HG03060 (cell line): ENCODE results near the gene CACNA1E.

Experiments
- ATAC-seq: cut with Tn5 transposase; IDR thresholded peaks from one replicate; pipeline ENCODE4 v1.9.1; 2021; ENCODE audit warnings: low read depth, moderate number of reproducible peaks; ENCODE audit not compliant: unreplicated experiment

The CACNA1E gene

DNA sequence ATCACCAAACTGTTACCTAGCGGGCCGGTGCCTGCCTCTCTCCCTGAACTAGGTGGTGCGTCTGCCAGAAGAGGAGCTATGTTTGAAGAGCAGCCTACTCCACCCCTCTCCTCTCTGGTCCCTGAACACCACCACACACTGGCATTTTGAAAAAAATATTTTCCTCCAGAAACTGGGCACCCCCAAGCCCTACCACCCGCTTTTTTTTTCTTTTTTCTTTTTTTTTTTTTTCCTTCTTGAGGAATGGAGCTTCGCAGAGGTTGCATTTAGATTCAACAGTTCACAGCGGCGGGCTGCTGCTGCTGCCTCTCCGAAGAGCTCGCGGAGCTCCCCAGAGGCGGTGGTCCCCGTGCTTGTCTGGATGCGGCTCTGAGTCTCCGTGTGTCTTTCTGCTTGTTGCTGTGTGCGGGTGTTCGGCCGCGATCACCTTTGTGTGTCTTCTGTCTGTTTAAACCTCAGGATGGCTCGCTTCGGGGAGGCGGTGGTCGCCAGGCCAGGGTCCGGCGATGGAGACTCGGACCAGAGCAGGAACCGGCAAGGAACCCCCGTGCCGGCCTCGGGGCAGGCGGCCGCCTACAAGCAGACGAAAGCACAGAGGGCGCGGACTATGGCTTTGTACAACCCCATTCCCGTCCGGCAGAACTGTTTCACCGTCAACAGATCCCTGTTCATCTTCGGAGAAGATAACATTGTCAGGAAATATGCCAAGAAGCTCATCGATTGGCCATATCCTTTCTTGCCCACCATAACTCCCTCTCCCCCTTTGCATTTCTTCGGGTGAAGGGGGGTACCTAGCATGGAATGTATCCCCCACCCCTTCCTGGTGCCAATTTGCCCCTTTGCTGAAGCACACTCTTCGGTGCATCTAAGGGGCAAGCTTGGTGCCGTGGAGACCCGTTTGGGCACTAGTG is at the start of gene CACNA1E:
CACNA1E (plus strand) TSS at position 233 of the 911 bp plus-strand sequence; CDS start at position 461, 228 bp downstream.
- no peak for ATAC-seq

DNA sequence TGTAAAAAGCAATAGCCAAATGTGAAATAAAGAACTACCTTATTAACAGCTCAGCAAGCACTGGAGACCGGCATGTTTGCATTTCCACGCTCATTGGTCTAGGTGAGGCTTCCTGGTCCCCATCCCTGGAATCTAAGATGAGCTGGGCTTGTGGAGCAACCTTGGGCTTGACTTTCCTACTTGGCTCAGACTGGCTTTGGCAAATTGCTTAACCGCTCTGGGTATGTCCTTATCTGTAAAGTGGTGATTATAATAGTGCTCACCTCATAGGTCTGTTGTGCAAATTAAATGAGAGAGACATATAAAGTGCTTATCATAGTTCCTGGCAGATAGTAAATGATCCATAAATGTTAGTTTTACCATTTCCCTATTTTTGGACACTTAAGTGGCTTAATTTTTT is 49.4 kb upstream of the CACNA1E start:
- no peak for ATAC-seq

DNA sequence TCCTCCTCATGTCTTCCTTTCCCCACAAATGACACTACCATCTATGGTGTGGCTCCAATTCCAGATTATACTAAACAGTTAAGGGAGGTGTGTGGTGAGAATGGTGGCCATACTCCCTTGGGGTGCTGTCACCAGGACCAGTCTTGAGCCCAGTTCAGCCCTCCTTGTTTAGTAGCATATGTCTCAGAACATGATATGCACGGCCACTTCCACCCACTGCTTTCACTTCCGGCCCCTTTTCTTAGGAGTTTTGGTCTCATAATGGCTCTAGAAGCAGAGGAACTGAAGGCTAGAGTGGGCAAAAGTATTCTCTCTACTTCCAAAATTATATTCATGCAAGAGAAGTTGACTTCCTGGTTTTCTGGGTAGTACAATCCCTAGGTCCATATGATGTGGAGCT is 45.3 kb upstream of the CACNA1E start:
- no peak for ATAC-seq

DNA sequence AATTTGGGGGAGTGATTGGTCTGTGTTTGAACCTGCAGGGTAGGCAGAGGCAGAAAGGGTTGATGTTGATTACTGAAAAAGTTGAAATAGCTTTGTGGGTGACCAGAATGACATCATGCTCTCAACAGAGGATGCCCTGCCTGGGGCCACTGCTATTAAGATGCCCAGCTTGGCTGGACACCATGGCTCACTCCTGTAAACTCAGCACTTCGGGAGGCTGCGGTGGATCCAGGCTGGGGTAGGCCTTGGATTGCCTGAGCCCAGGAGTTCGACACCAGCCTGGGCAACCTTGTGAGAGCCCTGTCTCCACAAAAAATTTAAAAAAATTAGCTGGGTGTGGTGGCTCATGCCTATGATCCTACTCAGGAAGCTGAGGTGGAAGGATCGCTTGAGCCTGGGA is 42.8 kb upstream of the CACNA1E start:
- ATAC-seq: no peak

DNA sequence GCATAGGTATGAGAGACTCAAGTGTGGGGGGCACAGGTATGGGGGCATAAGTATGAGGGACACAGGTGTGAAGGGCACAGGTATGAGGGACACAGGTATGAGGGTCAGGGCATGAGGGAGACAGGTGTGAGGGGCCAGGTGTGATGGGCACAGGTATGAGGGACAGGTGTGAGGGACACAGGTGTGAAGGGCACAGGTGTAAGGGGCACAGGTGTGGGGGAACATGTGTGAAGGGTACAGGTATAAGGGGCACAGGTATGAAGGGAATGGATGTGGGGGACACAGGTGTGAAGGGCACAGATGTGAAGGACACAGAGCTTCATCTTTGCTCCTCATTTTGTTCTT is 41.2 kb upstream of the CACNA1E start:
- ATAC-seq: no peak

DNA sequence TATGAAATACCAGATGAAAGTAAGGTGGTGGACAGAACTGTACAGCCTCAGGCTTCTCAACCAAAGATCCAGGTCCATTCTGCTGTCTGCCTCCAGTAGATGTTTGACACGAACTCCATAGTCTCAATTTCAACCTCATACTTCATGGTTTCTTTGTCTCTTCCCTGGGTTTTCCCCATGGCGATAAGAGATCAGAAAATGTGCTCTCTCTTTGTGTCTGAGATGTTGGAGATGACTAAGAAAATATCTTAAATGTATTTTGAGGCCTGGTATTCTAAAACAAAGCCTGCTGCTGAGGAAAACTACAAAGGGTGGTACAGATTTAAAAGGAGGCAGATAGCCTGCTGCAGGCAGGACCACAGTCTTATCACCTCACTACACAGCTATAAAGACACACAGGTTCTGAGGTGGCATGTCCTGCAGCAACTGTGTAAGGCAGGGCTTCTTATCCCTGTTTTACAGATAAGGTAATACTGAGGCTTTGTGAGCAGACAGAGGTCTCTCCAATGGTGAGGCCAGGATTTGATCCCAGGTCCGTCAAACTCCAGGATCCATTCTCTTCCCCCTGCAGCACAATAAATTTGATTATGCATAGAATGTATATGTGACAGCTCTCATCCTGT is 40.0 kb upstream of the CACNA1E start:
- no peak for ATAC-seq

DNA sequence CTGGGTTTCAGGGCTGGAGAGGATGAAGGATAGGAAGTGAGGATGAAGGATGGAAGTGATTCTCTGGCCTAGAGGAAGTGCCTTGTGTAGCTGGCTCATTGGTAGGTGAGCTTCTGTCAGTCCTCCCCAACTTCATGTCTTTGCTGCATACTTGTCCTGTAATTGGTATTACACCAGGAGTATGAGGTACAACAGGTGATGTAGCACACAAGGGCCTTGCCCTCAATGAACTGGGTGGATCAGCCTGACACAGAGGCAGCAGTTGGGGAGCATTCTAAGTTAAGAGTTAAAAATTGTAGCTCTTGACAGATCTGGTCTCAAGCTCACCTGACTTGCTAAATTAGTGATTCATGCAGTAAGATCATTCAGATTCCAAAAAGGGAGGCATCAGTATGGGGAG is 37.9 kb upstream of the CACNA1E start:
- ATAC-seq: no peak

DNA sequence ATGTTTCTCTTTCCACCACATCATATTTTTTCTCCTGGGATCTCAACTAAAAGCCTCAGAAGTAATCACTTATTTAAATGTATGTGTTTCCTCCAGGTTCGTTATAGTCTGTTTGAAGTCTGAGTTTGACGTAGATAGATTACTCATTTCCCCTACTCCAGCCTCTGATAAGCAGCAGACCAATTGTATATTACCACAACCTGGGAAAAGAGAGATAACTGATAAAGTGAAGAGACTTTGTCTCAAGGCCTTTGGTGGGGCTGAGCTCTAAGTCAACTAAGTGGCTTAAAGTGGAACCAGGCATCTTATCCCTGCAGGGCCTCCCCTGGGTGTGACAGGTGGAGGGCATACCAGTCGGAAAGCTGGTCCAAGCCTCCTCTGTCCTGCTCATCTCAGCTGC is 34.9 kb upstream of the CACNA1E start:
- ATAC-seq: no peak

DNA sequence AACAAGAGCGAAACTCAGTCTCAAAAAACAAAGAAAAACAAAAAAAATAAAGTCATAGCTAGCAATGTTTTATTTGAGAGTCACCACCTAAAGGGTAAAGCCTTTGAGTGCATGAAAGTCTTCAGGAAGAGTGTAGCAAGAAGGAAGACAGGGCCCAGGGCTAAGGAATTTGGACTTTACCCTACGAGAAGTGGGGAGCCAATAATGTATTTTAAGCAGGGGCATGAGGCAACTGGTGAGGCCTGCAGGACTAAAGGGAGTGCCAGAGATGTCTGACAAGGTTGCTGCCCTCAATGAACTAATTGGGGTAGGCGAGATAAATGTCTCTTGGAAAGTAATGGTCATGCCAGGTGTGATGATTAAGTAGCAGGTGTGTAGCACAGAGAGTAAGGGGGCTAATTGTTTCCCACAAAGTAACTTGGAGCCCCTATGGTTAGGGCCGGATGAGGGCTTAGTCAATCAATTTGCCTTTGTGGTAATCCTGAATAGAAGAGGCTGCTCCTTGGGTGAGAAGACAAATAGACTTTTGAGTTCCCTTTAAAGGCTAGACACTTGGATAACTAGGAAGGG is 31.6 kb upstream of the CACNA1E start:
- no peak for ATAC-seq

DNA sequence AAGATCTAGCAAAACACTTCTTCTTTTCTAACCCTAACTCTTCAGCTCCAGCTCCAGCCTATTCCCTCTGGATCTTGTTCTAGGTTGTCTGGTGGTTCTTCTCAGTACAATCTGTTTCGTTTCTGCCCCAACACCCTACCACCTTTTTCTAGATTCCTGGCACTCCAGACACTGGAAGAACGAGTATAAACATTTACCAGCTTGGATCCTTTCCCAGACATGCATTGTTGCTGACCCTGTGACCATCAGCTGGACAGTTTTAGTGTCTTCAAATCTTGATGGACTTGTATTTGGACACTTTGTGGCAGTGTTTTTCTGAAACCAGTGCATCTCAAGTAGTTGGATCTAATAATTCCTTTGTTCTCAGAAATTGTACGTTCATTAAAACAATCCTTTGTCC is 30.6 kb upstream of the CACNA1E start:
- ATAC-seq: no peak

DNA sequence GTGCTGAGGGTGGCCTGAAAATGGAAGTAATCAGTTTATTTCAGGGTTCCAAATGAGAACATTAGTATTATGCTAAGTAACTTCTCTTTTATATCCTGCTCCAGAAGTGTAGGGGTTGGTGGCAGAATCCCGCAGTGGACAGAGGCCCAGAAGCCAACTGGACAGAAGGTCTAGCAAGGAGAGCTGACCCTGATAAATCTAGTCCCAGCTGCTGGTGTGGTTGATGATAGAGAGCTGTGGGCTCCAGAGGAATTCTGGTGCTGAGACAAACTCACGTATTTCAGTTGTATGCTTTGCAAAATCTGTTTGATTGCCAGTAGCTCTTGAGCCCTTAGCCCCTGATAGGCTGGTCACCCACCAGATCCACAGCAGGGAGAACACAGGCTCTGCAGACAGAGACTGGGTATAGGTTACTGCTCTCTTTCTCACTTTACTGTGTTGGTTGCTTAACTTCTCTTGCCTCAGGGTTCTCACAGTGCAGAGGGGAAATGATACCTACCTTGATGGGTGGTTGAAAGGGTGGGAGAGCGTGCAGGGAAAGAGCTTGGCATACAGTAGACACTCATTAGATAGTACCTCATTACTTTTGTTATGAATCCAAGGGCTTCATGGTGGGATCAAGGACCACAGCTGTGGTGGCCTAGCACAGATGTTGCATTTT is 29.6 kb upstream of the CACNA1E start:
- no peak for ATAC-seq

DNA sequence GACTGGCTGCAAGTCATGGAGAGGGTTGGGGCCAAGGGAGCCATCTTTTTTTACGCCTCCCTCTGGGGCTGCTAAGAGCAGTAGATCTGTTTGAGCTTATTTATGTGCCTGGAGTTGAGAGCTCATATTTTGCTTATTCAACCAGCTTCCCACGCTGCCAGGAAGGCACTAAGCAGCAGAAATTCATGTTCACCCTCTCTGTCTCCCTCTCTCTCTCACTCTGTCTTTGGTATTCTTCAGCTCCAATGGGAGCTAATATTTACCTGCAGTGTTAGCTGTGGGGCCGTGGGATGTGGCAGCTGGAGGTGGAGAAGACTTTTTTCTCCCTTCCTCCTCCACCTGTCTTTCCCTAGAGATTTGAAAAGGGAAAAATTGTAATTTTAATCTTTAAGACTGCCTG is 26.8 kb upstream of the CACNA1E start:
- ATAC-seq: no peak

DNA sequence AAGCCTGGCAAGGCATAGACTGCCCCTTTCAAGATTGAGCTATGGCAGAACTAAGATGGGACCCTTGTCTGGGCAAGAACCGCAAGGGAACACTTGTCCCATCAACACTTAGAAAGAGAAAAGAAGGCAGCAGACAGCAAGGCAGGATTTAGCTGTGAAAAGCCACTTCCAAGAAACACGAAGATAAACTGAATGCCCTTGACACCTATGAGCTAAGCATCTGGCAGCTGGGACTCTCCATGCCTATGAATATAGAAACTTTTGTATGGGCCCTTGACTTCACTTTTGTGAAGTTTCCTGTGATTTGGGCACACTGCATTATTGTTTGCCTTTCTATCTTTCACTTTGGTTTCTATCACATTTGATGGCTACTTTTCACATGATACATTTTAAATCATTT is 24.9 kb upstream of the CACNA1E start:
- ATAC-seq: no peak

DNA sequence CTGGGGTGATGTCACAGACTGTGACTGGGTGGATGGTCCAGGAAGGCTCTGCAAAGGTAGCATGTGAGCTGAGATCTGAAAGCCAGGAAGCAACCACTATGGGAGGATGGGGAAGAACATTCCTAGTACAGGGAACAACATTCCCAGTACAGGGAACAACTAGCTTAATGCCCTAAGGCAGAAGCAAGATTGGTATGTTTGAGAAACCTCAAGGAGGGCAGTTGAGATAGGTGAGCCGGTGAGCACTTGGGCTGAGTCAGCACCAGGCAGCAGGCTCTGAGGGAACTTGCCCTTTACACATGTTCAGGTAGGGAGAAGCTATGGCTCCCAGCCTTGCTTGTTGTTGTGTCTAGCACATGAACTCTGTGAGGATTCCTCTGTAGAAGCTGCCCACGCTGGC is 24.2 kb upstream of the CACNA1E start:
- no peak for ATAC-seq

DNA sequence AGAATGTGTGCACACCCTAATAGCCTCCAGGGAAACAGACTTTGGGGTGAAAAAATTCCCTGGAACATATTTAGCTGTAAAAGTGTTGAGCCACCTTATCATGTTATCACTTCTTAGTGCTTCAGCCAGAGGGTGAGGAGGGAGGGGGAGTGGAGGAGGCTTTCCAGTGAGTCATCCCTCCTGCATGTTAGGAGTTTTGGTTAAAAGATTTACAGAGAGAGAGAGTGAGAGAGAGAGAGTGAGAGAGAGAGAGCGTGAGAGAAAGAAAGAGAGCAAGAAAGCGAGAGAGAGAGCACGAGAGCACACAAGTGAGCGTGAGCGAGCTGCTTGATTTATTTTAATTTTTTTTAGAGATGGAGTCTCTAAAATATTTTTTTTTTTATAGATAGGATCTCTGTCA is 13.5 kb upstream of the CACNA1E start:
- ATAC-seq: no peak

DNA sequence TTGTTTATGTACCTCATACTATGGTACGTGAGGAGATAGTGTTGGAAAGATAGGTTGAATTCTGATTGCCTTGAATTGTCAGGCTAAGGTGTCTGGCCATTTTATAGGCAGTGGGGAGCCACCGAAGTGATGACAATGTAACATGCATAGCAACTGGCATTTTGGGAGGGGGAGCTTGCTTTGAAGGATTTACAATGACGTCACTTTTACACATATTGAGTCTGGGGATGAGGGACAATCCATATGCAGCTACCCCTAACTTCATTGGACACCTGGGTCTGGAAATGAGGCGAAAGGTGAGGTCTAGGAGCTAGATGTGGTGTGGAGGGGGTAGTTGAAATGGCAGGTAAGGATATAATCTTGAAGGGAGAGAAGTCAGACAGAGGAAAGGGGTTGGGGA is 7.7 kb upstream of the CACNA1E start:
- ATAC-seq: no peak

DNA sequence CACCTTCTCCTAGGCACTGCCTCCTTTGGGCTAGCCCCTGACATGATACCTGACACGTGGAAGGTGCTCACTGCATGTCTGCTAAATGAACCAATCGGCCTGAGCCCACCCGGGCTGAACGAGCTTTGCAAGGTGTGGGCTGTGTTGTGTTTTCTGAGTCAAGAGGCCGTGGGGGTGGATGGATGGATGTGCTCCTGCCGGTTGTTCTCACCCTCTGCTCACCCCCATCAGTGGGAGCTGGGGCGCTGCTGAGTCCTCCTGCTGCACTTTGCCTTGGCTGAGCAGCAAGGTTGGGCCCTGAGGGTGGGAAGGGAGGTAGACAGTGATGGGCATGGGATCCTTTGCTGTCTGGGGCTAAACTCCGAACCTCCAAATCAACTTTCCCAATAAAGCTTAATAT is 6.7 kb upstream of the CACNA1E start:
- ATAC-seq: no peak

DNA sequence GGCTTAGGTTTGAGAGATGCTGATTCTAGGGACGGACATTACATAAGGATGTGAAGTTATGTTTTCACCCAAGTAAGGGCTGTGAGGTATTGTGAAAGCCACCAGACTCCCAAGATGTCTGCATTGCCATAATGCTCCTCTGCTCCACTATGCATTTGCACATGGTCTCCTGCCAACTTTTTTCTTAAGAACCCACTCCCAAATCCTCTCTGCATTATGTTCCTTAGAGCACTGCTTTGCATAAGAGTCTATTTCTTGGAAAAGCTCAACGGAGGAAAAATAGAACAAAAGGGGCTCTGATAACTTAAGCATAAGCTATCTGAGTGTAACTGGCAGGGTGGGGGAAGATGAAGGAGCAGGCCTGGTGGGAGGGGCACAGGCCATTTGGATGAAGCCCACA is 5.0 kb upstream of the CACNA1E start:
- no peak for ATAC-seq

DNA sequence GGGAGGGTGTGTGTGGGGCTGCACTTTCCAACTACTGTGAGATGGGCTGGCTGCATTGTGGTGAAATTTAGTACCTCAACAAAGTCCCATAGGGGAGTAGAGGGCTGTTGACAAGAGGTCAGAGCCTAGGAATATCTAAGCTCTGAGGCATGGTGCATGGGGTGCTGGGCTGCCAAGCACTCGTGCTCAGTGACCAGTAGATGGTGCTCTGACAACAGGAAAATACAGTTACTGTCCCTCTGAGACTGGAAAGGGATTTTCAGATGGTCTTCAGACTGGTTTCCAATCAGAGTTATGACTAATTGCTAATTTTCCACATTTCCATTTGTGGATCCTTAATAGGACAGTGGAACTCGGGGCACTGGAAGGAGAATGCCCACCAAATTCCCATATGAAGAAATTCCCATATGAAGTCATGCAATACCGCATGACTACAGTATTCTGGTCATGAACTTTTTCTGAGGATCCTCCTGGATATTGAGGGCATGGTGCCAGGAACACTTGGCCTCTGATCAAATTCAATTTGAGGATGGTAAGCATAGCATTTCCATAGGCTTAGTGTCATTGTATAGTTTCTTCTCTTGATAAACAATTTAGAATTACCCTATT is 4.1 kb upstream of the CACNA1E start:
- no peak for ATAC-seq

DNA sequence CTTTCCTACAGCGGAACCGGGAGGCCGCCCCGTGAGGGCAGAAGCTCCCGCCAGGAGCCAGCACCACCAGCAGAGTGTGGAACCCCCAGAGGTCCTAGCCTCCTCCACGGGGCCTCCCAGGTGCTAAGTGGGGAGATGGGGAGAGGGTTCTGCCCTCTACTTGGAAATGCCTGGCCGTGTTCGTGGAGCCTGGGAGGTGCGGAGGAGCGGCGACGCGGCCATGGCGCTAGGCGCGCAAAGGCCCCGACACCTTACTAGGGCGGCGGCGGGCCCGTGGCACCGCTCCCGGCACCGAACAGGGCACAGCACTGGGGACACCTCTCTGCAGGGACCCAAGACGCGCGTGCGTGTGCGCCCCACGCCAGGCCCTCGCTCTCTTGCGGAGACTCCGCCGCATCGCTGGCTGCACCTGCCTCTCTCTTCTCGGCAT is 1.3 kb upstream of the CACNA1E start:
- no peak for ATAC-seq
